ENCODE results near the gene MYL10. TPM values are rescaled to one million over a fixed set of nuclear protein-coding genes. Genes with fewer than 3 reads are reported as not detected.

Gene MYL10
- total RNA-seq, 1 experiment from 2014 or later, result 0.30 TPM

- H3K4me3 ChIP-seq (ENCODE audit: low read depth, low read length, poor library complexity, severe bottlenecking), result no peak overlapping the region
- BruUV-seq (replicated peaks), result no TSS peak
- ChIA-PET CTCF (no interaction called here), POLR2A (ENCODE audit: low non-redundant PET) (no interaction called here)
- intact Hi-C loops (cut with micrococcal nuclease; ENCODE audit: unreplicated experiment), result no loop called here
- TF ChIP-seq CTCF (conservative IDR thresholded peaks at IDR 0.05; ENCODE audit: low read depth, low read length) (no peak), EZH2 (IDR thresholded peaks at IDR 0.05; ENCODE audit: borderline replicate concordance, low read depth, low read length, poor library complexity, severe bottlenecking) (no peak)
- H3K9me3 ChIP-seq (ENCODE audit: low read depth, low read length, poor library complexity, severe bottlenecking), result peaks cover 26% of the 10 kb centered on the region
- H3K36me3 ChIP-seq (ENCODE audit: insufficient read depth, low read length, poor library complexity, severe bottlenecking), result no peaks in the 10 kb centered on the region
- H3K27me3 ChIP-seq (replicated peaks; ENCODE audit: insufficient read depth, low read depth, low read length, poor library complexity), result no peaks in the 10 kb centered on the region
- no peak for DNase-seq (ENCODE audit: low spot score)
- H3K27ac ChIP-seq (ENCODE audit: low read depth, low read length, poor library complexity, severe bottlenecking), result no peak overlapping the region
- H3K4me1 ChIP-seq (ENCODE audit: insufficient read depth, low read length, poor library complexity, severe bottlenecking), result peaks cover 14% of the 10 kb centered on the region
These were observed 53.4 kb downstream of the MYL10 start for GRCh38 chr7:101575721-101576120.

GRCh38 chr7:101575168-101575567, 53.9 kb downstream of the MYL10 start:
- Histone ChIP-seq H3K36me3 (ENCODE audit: insufficient read depth, low read length, poor library complexity, severe bottlenecking) (no peaks in the 10 kb centered on the region), H3K9me3 (ENCODE audit: low read depth, low read length, poor library complexity, severe bottlenecking) (peaks cover 31% of the 10 kb centered on the region), H3K4me3 (ENCODE audit: low read depth, low read length, poor library complexity, severe bottlenecking) (no peak overlapping the region), H3K27me3 (replicated peaks; ENCODE audit: insufficient read depth, low read depth, low read length, poor library complexity) (no peaks in the 10 kb centered on the region), H3K27ac (ENCODE audit: low read depth, low read length, poor library complexity, severe bottlenecking) (no peak overlapping the region), H3K4me1 (ENCODE audit: insufficient read depth, low read length, poor library complexity, severe bottlenecking) (peaks cover 14% of the 10 kb centered on the region)
- no peak for TF ChIP-seq CTCF (conservative IDR thresholded peaks at IDR 0.05; ENCODE audit: low read depth, low read length)
- no peak for TF ChIP-seq EZH2 (IDR thresholded peaks at IDR 0.05; ENCODE audit: borderline replicate concordance, low read depth, low read length, poor library complexity, severe bottlenecking)
- intact Hi-C loops (cut with micrococcal nuclease; ENCODE audit: unreplicated experiment), result no loop called here
- ChIA-PET POLR2A (ENCODE audit: low non-redundant PET) (no interaction called here), CTCF (no interaction called here)
- no peak for DNase-seq (ENCODE audit: low spot score)
- no TSS peak for BruUV-seq (replicated peaks)

GRCh38 chr7:101572156-101572555, 56.9 kb downstream of the MYL10 start:
- intact Hi-C loops (cut with micrococcal nuclease; ENCODE audit: unreplicated experiment), result no loop called here
- H3K4me1 ChIP-seq (ENCODE audit: insufficient read depth, low read length, poor library complexity, severe bottlenecking), result peaks cover 14% of the 10 kb centered on the region
- H3K9me3 ChIP-seq (ENCODE audit: low read depth, low read length, poor library complexity, severe bottlenecking), result peaks cover 37% of the 10 kb centered on the region
- H3K4me3 ChIP-seq (ENCODE audit: low read depth, low read length, poor library complexity, severe bottlenecking), result no peak overlapping the region
- peaks cover 3% of the 10 kb centered on the region for H3K27me3 ChIP-seq (replicated peaks; ENCODE audit: insufficient read depth, low read depth, low read length, poor library complexity)
- POLR2A ChIA-PET (ENCODE audit: low non-redundant PET), result no interaction called here
- TF ChIP-seq CTCF (conservative IDR thresholded peaks at IDR 0.05; ENCODE audit: low read depth, low read length), result no peak
- no peak for TF ChIP-seq EZH2 (IDR thresholded peaks at IDR 0.05; ENCODE audit: borderline replicate concordance, low read depth, low read length, poor library complexity, severe bottlenecking)
- CTCF ChIA-PET, result no interaction called here
- H3K27ac ChIP-seq (ENCODE audit: low read depth, low read length, poor library complexity, severe bottlenecking), result no peak overlapping the region
- no peak for DNase-seq (ENCODE audit: low spot score)
- H3K36me3 ChIP-seq (ENCODE audit: insufficient read depth, low read length, poor library complexity, severe bottlenecking), result no peaks in the 10 kb centered on the region
- no TSS peak for BruUV-seq (replicated peaks)

All from A673 (cell line).